Middle frontal gyrus (tissue), 1 donor: ENCODE results near the gene RAPGEFL1.
"Not testable (repeated sequence)": the region's sequence is repeated elsewhere in the genome, so short reads cannot be mapped to it uniquely, and the experiment has no call there.

ENCODE experiments used
- DNase-seq: peaks from one replicate; pipeline ENCODE4 v3.0.0-alpha.2; 2015; ENCODE audit warnings: low spot score; ENCODE audit errors: extremely low spot score

The RAPGEFL1 gene

DNA sequence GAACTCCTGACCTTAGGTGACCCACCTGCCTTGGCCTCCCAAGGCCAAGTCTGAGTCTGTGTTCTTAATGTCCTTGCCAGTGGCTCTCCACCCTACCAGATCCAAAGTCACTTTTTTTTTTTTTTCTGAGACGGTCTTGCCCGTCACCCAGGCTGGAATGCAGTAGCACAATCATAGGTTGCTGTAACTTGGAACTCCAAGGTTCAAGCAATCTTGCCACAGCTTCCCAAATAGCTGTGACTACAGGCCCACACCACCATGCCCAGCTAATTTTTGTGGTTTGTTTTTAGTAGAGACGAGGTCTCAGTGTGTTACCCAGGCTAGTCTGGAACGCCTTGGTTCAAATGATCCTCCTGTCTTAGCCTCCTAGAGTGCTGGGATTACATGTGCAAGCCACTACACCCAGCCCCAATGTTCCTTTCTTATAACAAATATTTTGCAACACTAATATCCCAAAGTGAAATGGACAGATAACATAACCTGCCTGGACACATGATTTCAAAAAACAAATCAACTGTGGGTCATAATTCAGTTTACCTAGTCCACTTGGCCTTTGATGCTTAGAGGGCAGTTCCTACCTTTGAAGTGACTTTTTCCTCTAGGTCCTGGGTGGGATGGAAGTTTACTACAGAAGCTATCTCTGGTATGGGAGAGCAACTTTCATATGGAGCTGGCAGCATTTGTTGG lies 4.0 kb upstream of the RAPGEFL1 start:
- DNase-seq, result no peak

DNA sequence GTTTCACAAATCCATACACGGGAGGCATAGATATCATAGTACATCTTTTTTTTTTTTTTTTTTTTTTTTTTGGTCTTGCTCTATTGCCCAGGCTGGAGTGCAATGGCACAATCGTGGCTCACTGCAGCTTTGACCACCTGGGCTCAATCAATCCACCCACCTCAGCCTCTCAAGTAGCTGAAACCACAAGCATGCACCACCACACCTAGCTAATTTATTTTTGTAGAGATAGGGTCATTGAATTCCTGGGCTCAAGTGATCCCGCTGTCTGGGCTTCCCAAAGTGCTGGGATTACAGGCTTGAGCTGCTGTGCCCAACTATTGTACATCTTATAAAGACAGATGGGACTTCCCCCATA lies 3.5 kb upstream of the RAPGEFL1 start:
- no peak for DNase-seq

DNA sequence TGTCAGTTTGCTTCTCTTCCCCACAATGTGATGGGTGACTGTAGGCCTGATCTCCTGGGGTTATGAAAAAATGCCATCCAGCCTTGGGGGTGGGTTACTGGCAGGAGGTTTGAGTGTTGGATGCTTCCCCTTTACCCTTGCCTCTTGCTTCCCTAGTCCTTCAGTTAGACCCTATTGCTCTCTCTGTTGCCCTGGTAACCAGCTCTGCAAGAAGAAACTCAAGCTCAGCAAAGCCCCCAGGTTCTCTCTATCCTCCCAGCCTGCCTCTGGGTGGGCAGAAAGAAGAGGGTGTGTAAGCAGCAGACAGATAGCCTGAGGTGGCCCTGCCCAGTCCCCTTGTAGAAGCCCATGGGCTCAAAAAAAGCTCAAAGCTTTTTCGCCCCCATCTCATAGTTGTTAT lies 2.8 kb upstream of the RAPGEFL1 start:
- no peak for DNase-seq

DNA sequence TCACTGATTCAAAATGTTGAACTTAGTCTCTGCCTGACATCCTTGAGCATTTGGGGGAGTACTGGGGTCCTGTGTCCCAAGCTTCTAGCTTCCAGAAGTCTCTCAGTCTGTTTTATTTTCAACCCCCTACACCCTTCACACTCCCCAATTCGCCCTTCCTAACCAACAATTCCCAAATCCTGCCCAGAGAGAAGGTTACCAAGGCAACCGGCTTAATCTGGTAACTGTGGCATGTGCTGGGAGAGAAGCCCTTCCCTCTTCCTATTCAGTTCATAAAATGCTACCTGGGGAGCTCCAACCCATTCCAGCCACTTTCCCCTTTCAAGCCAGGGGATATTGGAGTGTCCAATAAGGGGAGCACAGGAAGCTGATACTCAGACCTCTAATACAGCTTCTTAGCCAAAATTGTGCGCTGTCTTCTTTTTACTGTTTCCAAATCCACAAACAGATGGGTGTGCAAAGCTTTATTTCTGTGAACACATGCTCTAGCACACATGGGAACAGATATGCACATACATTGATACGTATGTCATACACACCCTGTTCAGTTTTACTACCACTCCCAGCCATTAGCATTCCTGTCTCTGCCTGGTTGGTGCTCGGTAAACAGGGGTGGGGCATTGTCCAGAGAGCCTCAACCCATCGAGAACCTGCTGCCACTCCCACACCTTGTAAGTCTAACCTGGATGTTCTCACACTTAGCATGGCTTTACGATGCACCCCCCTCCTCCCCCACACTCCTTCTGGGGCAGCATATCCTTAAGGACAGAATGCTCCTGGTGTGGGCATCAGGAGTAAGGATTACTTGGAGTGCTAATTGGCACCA lies 1.1 kb upstream of the RAPGEFL1 start:
- DNase-seq, result no peak

DNA sequence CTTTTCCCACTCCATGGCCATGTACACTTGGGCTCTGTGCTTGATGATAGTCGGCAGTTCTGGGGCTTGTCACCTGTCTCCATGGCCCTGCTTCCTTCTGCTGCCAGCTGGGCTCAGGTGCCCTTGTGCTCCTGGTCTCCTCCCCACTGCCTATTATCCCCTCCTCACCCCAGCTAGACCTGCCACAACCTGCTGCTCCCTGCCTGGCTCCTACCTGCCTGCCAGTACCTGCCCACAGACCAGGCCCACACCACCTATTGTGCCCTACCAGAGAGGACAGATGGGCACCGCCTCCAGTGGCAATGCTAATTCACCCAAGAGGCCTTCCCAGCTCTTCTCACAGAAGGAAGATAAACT lies 538 bp upstream of the RAPGEFL1 start:
- no peak for DNase-seq

DNA sequence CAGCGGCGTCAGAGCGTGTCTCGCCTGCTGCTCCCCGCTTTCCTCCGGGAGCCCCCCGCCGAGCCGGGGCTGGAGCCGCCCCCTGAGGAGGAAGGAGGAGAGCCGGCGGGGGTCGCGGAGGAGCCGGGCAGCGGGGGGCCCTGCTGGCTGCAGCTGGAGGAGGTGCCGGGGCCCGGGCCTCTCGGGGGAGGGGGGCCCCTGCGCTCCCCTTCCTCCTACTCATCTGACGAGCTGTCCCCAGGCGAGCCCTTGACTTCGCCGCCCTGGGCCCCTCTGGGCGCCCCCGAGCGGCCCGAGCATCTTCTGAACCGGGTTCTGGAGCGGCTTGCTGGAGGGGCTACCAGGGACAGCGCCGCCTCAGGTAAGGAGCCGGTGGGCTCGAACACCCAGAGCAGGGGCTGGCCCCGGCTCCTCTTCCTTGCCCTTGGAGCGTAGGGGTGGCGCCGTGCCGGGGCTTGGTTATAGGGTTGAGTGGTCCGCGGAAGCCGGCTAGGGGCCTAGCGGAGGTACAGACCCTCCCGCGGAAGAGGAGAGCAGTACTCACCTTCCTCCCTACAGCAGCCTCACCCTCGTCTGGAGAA lies 841 bp downstream of the RAPGEFL1 start:
- no peak for DNase-seq

DNA sequence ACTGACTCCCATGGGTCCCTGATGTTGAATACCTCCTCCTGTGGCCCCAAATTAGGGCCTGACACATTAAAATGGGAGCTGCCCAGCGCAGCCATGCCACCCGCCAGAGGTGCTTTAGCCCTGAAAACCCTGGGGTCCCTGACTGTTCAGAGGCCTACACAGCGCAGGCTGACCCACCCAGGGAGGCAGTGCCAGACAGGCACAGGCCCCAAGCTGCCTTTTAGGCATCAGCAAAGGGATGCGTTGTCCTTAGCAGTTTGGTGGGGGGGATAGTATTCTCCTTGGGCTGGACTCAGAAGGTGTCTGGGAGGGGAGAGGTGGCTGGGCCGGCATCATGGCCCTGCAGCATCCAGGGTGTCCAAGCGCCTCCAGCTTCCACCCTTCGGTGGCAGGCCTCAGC lies 1.4 kb downstream of the RAPGEFL1 start:
- DNase-seq, result no peak

DNA sequence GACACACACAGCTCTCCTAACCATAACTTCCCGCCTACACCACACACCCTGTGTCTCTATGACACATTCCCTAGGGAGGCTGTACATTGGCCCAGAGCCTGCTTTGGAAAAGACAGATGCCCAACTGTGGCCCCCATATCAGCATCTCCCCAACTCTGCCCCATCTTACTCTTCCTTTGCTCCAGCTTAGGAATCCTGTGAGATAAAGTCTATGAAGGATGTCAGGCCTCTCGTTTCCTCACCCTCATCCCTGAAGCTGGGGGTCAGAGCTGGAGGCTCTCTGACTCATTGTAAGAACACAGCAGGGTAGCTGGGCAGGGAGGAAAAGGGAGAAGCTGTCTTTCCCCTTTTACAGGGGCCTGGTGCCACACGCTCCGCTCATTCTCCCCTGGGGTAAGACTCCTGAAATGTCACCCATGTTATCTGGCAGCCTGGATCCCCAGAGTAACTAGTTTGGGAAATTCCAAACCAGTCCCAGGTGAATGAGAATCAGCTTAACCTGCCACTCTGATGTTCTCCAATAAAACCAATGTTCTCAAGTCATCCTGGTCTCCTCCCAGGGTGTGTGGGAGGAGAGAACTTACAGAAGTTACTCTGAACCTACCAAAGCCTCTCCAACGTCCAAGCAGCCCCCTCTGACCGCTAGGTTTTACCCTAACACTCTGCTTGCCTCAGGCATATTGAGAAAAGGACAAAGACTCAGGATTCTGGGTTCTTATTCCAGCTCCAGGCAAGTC lies 2.8 kb downstream of the RAPGEFL1 start:
- DNase-seq, result no peak

DNA sequence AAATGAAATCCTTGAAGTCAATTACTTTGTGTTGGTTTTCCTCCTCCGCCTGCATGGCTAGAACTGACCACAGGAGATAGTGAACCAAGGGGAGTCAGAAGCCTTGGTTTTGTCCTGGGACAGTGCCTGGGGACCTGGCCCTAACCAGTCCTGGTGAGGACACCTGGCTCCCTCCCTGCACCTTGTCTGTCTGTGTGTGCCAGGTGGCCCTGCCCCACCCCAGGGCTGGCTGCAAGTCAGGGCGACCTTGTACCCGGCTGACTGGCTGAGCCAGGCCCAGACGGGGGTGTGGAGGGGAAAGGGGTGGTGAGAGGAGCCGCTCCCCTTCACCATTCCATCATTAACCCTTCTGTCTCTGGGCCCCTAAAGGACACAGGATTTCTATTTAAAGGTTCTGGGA lies 3.4 kb downstream of the RAPGEFL1 start:
- no peak for DNase-seq

DNA sequence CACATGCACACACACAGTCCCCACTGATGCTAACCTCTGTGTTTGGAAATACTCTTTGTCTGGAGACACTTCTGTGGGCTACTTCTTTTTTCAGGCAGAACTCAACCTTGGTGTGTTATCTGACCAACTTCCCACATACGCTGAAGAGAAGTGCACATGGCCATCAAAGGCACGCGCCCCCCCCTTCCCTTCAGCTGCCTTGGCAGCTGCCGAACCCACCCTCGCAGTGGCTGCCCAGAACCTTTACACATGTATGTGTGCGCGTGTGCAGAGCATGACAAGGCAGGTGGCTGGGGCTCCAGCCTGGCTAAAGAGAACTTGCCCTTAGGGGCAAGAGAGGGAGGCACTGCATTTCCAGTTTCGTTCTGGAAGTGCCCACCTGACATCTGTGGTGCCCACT lies 3.9 kb downstream of the RAPGEFL1 start:
- no peak for DNase-seq

DNA sequence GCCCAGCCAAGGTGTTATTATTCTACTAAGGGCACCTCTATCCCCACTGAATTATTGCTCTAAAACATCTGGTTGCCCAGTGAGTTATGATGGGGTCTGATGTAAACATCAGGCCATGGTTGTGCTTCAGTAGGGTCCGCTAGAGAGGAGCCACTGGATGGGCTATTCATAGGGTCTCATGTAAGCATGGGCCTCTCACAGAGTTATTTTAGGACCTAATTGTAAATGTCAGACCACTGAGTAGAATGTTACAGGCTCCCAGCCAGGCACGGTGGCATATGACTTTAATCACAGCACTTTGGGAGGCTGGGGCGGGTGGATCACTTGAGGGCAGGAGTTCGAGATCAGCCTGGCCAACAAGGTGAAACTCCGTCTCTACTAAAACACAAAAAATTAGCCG lies 5.3 kb downstream of the RAPGEFL1 start:
- DNase-seq, result no peak

DNA sequence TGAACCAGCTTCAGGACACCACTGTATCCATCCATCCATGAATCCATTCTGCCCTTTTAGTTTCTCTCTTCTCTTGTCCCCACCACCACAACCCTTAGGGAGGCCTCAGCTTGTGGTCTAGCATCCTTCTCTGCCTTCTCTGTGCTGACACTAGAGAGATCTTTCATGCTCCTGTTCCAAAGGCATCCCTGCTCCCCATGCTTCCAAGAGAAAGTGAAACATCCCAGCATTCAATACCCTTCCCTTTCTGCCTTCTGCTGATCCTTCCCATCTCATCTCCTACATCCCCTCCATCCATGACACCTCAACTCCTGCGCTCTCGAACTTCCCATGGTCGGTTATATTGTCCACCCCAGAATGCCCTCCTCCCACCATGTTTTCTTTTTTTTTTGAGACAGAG lies 10.0 kb downstream of the RAPGEFL1 start:
- DNase-seq, result no peak

DNA sequence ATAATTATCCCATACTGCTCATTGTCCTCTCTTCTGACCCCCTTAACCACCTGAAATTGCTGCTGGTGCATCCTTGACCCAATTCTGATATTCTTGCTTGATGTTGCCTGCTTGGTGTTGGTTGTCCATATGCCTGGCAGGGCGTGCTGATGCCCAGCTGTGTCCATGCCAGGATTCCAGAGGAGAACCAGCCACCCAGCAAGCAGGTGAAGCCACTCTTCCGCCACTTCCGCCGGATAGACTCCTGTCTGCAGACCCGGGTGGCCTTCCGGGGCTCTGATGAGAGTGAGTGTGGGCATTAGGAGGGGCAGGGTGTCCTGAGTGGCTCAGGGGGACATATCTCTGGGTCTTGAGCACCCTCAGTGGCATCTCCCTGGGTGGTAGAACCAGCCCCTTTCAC lies 11.4 kb downstream of the RAPGEFL1 start:
- DNase-seq, result no peak

DNA sequence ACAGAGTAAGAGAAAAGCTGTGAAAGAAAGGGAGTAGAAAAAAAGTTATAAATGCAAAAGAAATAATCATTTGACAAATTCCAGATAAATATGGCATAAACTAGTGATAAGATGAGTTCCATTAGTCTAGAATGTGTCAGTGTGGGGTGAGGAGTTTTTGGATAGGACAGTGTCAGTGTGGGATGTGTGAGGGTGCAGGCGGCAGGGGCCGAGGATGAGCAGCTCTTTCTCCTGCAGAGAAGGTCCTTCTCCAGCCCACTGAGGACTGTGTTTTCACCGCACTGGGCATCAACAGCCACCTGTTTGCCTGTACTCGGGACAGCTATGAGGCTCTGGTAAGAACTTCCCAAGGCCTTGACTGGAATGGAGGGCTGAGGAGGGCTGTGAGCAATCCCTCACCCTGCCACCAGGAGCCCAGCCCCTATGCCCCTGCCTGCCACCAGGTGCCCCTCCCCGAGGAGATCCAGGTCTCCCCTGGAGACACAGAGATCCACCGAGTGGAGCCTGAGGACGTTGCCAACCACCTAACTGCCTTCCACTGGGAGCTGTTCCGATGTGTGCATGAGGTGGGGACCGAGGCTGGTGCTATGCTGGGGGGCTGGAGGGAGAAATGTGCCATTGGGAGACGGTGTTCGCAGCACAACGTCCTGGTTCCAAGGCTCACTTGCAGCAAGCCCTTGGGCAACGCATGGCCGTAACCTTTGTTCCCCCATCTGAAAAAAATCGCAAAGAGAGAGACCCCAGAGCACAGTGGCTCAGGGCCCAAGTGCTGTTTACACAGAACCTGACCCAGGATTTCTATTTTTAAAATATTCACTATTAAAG lies 13.1 kb downstream of the RAPGEFL1 start:
- no peak for DNase-seq

DNA sequence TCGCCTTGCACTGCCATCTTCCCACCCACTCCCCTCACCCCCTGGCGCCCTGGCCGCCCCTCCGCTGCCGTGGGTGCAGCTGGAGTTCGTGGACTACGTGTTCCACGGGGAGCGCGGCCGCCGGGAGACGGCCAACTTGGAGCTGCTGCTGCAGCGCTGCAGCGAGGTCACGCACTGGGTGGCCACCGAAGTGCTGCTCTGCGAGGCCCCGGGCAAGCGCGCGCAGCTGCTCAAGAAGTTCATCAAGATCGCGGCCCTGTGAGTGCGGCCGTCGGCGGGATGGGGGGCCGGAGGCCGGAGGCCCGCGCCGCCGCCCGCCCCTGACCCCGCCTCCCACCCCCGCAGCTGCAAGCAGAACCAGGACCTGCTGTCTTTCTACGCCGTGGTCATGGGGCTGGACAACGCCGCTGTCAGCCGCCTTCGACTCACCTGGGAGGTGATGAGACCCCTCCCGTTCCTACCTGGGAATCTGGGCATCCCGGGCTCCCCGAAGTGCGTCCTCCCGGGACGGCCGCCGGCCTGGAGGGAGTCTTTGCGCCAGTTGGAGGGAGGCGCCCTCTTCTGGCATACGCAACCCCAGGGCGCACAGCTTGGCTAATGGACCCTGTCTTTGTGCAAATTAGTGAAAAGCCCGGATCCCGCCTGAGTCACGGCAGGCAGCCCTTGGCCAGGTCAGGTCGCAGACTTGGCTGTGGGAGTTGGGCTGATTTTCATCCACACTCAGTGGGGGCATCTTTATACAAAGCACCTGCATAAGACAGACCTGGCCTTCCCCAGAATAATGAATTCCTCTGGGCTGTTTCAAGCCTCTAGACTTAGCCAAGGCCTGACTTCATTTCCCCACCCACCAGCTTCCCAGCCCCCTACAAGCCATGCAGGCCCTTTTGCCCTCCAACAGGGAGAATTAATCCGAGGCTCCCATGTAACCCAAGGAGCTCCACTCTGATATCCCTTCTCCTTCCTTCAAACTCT lies 14.3 kb downstream of the RAPGEFL1 start:
- no peak for DNase-seq

DNA sequence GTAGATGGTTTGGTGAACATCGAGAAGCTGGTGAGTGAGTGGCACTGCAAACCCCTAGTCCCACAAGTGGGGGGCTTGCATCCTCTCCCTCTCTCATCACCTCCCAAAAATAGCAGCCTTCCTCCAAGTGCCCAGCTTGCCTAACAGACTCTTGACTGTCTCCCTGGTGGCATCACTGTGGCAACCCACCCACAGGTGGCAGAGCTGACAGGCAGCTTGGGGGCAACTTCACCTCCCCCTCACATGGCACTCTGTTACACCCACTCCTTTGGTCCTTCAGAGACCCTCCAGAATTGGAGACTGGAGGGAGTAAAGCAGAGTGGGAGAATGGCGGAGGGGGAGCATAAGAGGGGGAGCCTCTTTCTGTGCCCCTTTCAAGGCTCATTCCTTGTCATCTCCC lies 15.7 kb downstream of the RAPGEFL1 start:
- no peak for DNase-seq

DNA sequence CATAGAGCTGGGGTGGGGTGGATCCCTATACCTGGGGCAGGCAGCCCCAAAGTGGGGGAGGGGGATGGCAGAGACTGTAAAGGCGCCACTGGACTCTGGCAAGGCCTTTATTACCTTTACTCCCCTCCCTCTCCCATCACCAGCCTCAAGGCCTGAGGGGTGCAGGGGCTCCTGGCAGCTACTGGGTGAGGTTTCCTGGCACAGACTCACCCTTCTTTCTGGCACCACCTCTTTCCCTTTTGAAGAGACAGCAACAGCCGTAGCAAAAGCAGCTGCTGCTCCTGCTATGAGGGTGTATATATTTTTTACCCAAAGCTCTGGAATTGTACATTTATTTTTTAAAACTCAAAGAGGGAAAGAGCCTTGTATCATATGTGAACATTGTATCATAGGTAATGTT lies 17.6 kb downstream of the RAPGEFL1 start:
- no peak for DNase-seq

DNA sequence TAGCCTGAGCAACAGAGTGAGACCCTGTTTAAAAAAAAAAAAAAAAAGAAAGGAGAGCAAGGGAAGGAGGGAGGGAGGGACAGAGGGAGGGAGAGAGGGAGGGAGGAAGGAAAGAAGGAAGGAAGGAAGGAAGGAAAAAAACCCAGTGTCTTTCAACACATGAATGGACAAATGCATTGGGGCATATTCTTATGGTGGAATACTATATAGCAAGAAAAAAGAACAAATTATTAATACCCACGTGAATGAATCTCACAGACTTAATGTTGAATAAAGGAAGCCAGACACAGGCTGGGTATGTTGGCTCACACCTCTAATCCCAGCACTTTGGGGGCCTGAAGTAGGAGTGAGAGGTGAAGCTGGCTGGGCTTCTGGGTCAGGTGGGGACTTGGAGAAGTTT lies 20.3 kb downstream of the RAPGEFL1 start:
- DNase-seq, result no peak

DNA sequence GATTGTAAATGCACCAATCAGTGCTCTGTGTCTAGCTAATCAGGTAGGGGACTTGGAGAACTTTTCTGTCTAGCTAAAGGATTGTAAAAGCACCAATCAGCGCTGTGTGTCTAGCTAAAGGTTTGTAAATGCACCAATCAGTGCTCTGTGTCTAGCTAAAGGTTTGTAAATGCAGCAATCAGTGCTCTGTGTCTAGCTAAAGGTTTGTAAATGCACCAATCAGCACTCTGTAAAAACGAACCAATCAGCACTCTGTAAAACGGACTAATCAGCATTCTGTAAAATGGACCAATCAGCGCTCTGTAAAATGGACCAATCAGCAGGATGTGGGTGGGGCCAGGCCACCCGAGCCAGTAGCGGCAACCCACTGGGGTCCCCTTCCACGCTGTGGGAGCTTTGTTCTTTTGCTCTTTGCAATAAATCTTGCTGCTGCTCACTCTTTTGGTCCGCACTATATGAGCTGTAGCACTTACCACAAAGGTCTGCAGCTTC lies 20.7 kb downstream of the RAPGEFL1 start:
- DNase-seq, result not testable (repeated sequence)

DNA sequence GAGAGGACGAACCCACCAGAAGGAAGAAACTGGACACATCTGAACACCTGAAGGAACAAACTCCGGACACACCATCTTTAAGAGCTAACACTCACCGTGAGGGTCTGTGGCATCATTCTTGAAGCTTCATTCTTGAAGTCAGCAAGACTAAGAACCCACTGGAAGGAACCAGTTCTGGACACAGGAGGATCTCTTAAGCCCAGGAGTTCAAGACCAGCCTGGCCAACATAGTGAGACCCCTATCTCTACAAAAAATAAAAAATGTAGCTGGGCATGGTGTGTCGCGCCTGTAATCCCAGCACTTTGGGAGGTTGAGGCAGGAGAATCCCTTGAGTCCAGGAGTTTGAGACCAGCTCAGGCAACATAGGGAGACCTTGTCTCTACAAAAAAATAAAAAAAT lies 21.3 kb downstream of the RAPGEFL1 start:
- DNase-seq, result no peak
